Right ventricle myocardium superior (tissue), 1 donor: ENCODE measurements around the gene SNX18. TPM values are rescaled to one million over a fixed set of nuclear protein-coding genes. Genes with fewer than 3 reads are reported as not detected.

Source experiments
- total RNA-seq: library from RNA; stranded (reverse); fragmentation: NEBNext Ultra II Directional; extraction: Animal tissue kit (Norgen Biotek cat#: 25700); gene quantifications from one replicate; pipeline ENCODE4 v1.2.1, GENCODE V29; 2021
- donor health status: DM: no; HTN: yes; CAD: no; lungs with severe emphysema.

SNX18 gene
- total RNA-seq, 1 donor from 2014 or later = 24.9 TPM

Other genes starting within 250 kb of the SNX18 start
- 20.3 TPM for gene ARL15, start 207.2 kb upstream of the SNX18 start, total RNA-seq
- gene HSPB3, start 62.1 kb upstream of the SNX18 start, total RNA-seq = 596 TPM